HL-60/S4 (cell line): ENCODE results near the gene CCDC179.

Experiments used
- in situ Hi-C: fragments of 300-500 bp; cut with MboI; formaldehyde crosslinking; loops from 2 replicates; pipeline ENCODE4 v1.14.3; 2022; ENCODE audit warnings: low sequenced_read_pairs

The CCDC179 gene

DNA sequence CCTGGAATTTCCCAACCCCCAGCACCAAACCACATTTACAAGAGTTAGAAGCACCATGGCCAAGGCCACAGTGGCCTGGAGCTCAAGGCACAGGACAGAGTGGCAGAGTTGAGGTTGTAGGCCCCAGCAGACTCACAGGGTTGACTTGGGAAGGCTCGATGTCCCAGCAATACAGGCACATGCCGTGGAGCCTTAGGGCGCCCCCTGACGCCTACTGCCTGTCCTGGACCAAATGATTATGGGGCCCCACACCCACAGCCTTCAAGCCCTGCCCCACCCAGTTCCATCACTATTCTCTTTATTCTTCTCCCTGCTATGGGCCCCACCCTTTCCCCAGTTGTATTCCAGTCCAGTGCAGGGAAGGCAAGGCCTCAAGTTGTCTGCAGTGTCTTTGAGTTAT, at the start of gene CCDC179:
Gene CCDC179 (minus strand): TSS at position 234 of the 400 bp plus-strand sequence. CDS start 53 bp downstream, at position 181.
- in situ Hi-C loops, result no loop called here

DNA sequence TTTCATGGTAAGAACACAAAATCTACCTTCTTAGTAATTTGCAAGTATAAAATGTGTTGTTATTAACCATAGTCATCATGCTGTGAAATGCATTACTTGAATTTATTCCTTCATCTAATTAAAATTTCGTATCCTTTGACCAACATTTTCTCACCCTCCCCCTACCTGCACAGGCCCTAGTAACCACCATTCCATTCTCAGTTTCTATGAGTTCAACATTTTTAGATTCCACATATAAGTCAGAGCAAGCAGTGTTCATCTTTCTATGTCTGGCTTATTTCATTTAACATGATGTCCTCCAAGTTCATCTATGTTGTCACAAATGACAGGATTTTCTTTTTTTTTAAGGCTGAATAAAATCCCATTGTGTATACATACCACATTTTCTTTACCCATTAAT, 43.5 kb upstream of the CCDC179 start:
- in situ Hi-C loops, result no loop called here

DNA sequence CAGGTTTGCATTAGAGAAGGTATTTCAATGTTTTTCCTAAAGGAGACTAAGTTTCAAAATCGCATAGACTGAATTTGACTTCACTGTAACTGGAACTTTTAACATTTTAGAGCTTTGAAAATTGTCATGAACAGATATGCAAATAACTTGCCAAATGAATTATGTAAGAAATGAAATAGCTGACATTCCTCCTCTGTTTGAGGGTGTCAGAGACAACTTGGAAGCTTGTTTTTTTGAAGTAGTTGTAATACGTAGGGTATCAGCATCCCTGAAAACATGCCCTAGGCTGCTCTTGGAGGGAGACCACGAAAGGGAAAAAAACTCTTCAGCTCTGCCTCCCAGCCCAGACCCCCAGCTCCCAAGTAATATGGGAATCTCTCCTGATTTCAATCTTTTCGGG, 41.3 kb upstream of the CCDC179 start:
- in situ Hi-C loops, result no loop called here

DNA sequence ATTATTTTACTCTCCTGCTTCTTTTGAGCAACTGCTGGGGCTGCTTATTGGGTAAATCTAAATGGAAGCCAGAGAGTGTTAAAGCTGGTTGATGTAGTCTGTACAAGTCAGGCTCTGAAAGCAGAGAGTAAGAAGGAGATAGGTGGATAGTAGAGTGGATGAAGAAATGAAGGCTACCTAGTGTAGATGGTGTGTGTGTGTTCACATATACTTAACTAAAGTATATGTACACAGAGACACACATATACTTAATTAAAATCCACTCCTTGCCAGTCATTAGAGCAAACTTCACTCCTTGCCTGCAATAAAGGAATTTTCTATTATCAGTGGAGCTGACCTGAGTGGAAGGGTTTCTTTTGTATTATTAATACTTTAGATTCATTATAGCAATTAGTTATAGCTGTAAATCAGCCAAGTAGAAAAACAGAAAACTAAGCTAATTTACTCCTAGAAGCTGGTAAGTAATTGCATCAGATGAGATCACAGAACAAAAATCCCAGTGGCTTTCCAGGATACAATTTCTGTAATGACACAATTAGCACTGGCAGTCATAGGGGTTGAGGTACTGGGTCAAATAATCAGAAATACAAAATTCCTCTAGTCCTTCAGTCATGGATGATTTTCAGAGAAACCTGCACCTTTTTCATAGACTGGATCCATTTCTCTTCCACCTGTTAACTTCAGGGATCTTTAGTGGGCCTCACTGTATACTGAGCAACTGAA, 40.7 kb upstream of the CCDC179 start:
- in situ Hi-C loops, result no loop called here

DNA sequence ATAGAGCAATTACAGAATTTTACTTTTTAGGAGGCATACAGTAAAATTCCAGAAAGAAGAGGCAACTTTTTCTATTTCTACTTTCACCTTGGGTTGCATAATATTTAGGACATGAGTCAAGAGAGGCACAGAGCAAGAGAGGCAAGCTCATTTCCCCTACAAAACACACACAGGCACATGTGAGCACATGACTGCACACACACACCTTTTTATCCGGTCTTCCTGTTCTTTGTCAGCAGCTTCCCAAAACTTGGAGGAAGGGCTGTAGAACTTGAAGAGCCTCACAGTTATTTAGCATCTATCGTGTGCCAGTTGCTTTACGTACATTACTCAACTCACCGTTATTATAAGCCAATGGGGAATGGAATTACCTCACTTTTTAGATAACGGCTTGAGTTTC, 37.8 kb upstream of the CCDC179 start:
- in situ Hi-C loops, result no loop called here

DNA sequence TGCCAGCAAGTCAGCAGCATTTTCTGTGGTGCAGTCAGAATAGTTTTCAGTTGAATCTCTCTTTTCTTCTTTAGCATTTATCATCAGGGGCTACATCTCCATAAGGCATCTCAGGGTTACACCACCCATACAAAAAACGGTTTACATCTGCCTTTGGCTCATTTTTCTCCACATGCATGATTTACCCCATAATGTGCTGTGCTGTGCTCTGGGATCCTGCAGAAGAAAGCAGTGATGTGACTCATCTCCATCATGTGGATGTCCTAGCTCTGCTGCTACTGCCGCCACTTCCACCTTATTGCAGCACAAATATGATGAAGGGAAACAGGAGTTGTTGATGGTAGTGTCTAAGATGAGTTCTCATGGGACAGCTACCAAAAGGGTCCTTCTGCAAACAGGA, 30.0 kb upstream of the CCDC179 start:
- in situ Hi-C loops, result no loop called here

DNA sequence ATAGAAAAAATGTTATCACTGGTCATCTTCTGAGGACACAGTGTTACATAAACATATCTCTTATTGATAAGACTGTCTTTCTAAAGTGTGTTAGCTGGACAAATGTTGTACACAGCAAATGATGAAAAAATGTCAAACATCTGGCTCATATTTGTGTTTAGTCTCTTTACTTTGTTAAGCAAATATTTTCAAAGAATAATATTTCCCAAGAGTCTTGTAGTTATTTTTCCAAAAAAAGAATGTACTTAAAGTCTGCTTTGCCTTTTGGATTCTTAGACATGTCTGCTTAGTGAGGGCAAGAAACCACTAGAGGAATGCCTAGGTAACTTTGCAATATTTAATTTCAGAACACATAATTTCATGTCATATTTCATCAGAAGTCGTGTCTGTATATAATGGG, 23.9 kb upstream of the CCDC179 start:
- in situ Hi-C loops, result no loop called here

DNA sequence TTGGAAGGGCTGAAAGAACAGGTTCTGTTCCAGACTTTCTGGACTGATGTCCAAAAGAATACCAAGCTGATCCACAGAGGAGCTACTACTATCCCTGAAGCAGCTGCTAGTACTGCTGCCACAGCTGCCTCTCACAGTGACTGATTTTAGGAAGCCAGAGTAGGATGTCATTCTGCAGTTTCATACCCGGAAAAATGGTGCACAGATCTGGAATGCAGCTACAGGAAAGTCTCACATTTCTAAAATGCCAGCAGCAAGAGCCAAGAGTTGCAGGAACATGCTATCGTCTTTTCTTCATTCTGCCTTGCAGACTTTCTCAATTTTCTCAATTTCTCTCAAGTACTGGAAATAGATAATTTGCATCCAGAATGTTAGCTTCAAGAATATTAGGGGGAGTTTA, 19.4 kb upstream of the CCDC179 start:
- in situ Hi-C loops, result no loop called here

DNA sequence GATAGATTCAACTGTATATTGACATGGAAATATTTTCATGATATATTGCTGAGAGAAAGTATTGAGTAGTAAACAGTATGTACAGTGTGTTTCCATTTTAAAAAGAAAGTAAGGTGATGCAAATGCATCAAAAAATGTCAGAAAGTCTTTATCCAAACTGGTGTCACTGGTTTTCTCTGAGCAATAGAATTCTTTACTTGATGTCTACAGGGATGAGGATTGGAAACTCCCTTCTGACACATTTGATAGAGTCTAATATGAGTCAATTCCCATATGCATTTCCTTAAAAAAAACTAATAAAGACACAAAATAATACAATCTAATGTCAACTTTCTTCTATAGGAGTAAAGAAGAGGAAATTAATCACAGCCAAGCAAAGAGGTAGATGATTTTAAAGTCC, 18.3 kb upstream of the CCDC179 start:
- in situ Hi-C loops, result no loop called here

DNA sequence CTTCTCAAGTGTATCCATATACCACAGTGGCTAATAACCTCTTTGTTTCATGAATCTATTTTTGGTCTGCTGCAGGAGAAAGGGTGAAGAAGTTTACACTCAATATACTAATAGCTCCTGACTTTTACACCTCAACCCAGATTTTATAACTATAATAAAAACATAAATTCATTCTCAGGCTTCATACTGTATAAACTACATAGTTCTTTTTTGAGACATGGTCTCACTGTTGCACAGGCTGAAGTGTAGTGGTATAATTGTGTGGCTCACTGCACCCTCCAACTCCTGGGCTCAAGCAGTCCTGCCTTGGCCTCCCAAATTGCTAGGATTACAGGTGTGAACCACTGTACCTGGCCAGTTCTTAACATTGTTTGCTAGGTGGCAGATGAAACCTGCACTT, 17.8 kb upstream of the CCDC179 start:
- in situ Hi-C loops, result no loop called here

DNA sequence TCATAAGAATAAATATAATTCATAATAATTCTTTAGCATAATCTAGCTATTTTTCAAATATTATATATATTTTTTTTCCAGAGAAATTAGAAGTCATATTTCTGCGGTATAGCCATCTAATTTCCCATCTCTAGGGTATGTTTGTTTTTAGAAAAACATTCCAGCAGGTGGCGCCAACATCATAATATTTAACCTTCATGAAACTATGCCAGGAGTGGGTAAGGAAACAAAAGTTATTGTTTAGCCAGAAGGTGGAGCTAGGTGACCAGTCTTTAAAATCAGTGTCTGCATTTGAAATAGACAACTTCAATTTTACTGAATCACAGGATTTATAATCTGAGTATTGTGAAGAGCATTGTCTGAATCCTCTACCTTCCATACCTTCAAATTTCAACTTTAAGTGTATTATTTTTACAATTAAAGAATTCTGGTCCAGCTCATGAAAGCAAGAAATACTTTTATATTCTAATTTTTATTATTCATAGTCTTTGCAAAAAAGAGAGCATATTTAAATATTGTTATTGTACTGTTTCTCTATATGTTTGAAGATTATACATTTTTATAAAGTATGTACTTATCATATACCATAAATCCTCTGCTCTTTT, 15.7 kb upstream of the CCDC179 start:
- in situ Hi-C loops, result no loop called here

DNA sequence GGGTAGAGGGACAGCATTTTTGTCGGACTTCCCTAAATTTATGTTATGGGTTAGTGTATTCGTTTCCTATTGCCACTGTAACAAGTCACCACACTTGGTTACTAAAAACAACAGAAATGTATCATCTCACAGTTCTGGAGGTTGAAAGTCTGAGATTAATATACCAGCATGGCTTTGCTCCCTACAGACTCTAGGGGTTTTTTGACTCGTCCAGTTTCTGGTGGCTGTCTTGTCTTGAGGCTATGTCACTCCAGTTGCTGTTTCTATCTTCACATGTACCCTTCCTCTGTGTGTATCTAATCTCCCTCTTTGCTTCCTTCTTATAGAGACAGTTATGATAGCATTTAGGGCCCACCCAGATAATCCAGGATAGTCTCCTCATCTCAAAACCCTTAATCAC, 9.1 kb upstream of the CCDC179 start:
- in situ Hi-C loops, result no loop called here

DNA sequence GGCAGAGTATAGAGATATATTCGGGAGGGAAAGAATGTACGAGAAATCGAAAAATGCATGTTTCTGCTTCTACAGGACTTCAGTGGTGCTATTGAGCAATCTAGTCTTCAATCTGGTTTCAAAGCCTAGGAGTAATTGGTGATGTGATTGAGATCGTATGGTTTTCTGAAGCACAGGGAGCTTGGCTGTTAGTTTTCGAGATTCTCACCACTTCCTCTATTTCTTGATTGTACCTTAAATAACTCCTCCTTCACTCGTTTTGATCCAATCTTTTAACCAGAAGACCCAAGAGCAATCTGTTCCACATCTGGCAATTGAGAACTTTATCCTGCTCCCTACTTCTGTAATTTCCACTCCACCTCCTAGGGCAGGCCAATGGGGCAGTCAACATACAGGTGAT, 518 bp downstream of the CCDC179 start:
- in situ Hi-C loops, result no loop called here

DNA sequence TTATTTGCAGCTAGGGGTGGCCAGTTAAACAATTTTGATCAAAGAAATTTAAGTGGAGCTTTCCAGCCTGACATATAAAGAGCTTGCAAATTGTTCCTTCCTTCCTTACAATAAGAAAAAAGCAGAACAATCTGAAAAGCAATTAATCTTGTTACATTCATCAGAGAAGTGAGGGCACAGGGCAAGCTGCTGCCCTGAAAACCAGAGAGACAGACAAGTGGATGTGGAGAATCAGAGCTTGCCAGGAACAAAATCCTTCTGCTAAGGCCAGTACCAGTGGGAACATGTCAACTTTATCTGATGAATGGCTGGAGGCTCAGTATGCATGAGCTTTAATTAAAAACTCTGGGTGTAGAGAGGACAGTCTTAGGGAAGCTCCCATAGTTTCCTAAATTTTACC, 8.8 kb downstream of the CCDC179 start:
- in situ Hi-C loops, result no loop called here

DNA sequence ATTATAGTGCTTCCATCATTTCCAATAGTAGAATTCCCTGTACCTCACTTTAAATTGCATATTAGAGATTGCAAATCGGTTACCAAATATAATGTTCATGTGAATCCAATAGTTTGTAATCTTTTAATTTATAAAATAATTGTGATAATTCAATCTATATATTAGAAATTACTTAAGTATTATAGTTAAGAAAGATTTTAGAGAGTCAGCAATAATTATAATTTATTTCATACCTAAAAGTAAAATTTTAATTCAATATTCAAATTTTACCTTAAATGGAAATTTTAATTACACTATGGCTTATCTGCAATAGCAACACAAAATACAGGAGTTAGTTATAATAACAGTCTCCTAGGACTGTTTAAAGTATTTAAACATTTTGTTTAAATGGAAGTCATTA, 13.5 kb downstream of the CCDC179 start:
- in situ Hi-C loops, result no loop called here

DNA sequence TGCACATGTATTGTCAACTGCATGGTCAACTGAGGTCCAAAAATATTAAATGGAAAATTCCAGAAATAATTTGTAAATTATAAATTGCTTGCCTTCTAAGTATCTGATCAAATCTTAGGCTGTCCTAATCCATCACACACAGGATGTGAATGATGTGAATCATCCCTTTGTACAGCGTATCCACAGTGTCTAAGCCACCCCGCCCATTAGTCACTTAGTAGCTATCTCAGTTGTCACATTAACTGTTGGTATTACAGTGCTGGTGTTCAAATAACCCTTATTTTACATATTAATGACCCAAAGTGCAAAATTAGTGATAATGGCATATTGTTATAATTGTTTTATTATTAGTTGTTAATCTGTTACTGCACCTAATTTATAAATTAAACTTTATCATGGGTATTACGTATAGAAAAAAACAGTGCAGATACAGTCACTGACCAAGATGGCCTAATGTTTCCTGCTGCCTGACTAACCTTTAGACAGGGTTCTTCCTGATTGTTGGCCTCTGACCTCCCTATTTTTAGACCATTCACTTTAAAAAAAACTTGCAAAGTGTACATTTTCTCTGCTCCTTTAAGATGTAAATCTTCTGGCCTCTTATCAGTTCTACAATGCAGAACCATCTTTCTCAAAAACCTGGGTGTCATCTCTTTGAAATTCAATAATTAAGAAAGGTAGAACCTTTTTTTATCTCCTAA, 27.8 kb downstream of the CCDC179 start:
- in situ Hi-C loops, result no loop called here

DNA sequence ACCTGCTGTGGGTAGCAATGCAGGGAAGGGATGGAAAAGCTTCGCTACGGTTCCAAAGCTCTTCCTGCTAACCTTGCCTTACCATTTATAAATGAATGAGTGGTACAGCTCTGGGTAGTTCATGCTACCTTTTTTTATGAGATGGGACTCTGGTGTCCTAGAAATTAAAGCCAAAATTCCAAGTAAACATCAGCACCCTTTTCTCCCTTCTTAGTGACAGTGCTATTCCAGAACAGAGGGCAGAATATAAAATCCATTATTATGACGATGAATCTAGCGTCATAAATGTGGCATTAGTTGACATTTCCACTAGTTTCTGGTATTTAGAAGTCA, 30.2 kb downstream of the CCDC179 start:
- in situ Hi-C loops, result no loop called here

DNA sequence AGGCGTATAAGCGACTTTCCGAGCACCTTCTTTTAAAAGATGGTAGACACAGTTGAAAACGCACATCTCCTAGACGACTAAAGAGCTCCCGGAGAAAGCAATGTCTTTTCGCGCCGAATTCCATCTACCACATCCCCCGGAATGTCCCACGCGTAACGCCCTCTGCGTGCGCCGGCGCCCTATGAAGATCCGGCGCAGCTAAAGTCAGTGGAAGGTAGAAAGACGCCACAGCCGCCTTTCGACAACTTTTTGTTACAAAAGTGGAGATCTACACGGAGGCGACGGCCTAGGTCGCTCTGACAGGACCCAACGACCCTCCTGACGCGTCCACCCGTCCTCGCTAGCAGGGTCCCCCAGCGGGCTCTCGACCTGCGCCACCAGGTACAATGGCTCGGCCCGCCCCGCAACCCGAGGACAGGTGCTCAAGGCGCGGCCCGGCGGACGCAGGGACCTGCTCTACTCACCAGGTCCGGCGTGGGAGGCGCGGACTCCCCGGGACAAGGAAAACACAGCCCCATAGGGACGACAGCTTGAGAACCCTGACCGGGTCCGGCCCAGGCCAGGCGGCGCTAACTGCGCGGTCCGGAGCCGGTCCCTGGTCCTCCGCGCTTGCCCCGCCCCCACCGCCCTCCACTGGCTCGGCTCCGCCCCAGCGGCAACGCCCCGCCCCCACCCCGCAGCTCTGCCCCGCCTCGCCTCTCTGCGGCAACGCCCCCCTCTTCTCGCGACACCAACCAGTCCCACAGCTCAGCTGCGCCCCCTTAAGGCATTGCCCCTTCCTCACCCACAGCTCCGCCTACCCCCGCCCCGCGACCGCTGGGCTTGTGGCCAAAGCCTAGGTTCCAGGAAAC, 30.8 kb downstream of the CCDC179 start, which contains the start of gene SVIP:
Gene SVIP (minus strand): TSS at position 571 of the 851 bp plus-strand sequence. CDS start 53 bp downstream, at position 518.
- in situ Hi-C loops, result no loop called here

DNA sequence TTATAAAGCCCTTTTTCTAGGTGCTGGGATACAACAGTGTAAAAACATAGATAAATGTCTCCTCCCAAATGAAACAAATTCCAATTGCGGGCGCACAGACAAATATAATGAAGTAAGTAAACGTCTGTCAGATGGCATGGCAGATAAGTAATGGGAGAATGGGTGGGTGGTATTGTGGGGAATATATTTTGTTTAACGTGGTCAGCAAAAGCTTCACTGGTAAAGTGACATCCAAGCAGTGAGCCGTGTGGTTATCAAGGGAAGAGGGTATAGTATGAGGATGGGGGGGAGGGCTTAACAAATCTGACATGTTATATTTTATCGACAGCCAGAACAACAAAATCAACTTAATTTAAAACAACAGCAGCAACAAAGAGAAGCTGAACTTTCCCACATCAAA, 31.9 kb downstream of the CCDC179 start:
- in situ Hi-C loops, result no loop called here

DNA sequence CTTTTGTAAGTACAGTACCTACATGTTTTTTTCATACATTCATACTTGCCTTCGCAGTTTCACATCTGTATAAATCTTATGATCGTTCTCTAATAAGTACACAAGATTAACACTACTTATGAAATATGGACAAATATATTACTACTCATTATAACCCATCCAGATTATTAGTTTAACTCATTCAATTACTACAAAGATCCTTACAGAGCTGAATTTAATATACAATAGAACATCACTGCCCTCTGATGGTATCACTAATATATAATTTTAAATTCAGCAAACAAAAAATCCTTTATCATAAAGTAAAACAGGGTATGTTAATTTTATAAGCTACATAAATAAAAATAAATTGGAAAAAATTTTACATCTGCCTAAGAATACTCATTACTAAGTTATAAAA, 38.1 kb downstream of the CCDC179 start:
- in situ Hi-C loops, result no loop called here

DNA sequence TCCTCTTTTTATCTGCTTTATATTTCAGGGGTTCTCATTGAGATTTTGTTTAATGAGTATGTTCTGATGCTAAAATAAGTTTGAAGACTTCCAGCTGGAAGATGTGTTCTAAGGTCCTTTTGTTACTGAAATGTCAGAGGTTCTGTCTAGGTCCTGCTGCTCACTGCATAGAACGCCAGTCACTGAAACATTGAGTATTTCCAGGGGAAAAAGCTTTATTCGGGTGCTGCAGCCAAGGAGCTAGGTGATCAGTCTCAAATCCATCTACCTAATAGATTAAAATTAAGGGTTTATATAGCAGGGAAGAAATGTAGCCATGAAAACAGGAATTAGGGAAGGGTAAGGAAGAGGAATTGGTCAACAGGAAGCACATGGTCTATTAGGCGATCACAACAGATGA, 50.4 kb downstream of the CCDC179 start:
- in situ Hi-C loops, result no loop called here
